Upper lobe of left lung (tissue), 4 donors: ENCODE measurements around the gene ELAC1.
"Not testable (repeated sequence)": the region's sequence is repeated elsewhere in the genome, so short reads cannot be mapped to it uniquely, and the experiment has no call there.

ENCODE experiments used
- POLR2AphosphoS5 ChIP-seq, 2 donors: sonication (generic); formaldehyde crosslinking; IDR thresholded peaks; one replicate each; pipeline ENCODE4 v1.5.1; 2017; ENCODE audit warnings: antibody characterized with exemption in 2 of 2
- TF ChIP-seq, protein P1 (sequence below), 6 experiments: fragments of 450-650 bp in 4 of 6; fragments of 200-600 bp in 2 of 6; sonication (generic) in 2 of 6; IDR thresholded peaks; one replicate each; pipeline ENCODE4 v1.5.1; 2016 to 2019; ENCODE audit warnings: antibody characterized with exemption in 6 of 6

DNA sequence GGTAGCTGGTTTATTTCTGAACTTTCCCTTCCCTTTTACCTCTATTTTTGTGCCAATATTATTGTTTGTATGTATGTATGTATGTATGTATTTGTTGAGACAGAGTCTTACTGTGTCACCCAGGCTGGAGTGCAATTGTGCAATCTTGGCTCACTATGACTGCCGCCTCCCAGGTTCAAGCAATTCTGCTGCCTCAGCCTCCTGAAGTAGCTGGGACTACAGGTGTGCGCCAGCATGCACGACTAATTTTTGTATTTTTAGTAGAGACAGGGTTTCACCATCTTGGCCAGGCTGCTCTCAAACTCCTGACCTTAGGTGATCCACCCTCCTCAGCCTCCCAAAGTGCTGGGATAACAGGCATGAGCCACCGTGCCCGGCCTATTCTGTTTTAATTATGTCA is 4.6 kb downstream of the ELAC1 start:
- TF ChIP-seq, protein P1, sequence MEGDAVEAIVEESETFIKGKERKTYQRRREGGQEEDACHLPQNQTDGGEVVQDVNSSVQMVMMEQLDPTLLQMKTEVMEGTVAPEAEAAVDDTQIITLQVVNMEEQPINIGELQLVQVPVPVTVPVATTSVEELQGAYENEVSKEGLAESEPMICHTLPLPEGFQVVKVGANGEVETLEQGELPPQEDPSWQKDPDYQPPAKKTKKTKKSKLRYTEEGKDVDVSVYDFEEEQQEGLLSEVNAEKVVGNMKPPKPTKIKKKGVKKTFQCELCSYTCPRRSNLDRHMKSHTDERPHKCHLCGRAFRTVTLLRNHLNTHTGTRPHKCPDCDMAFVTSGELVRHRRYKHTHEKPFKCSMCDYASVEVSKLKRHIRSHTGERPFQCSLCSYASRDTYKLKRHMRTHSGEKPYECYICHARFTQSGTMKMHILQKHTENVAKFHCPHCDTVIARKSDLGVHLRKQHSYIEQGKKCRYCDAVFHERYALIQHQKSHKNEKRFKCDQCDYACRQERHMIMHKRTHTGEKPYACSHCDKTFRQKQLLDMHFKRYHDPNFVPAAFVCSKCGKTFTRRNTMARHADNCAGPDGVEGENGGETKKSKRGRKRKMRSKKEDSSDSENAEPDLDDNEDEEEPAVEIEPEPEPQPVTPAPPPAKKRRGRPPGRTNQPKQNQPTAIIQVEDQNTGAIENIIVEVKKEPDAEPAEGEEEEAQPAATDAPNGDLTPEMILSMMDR (IDR thresholded peaks at IDR 0.05), result not testable (repeated sequence)
- TF ChIP-seq POLR2AphosphoS5 (IDR thresholded peaks at IDR 0.05), result not testable (repeated sequence)
